ENCODE measurements around the gene MED31.

MED31 gene

DNA sequence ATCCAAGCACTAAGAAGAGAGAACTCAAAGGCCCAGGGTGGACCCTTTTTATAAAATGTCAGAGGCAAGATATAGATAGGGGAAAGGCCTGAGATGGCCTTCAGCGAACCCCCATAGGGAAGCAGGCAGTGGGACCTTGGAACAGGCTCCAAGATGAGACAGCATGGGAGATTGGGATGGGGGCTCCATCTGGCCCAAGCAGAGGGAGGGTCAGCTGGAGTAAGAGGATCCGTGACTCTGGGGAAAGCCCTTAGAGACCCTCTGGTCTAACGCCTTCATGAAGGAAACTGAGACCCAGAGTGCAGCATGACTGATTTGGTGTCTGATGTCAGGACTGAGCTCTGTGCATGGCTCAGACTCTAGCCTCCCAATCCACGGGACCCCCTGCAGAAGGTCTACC is 30.9 kb upstream of the MED31 start:
- no peak overlapping the region for H3K9ac ChIP-seq (ENCODE audit: low read length)
- H3K4ac ChIP-seq (ENCODE audit: low read depth, low read length): no peak overlapping the region
- H3K4me3 ChIP-seq (ENCODE audit: low read depth, low read length): no peak overlapping the region
- no peak for DNase-seq
- H3K79me2 ChIP-seq (ENCODE audit: control insufficient read depth, insufficient read depth, low read length, poor library complexity): no peaks in the 10 kb centered on the region
- no peak overlapping the region for H2AK5ac ChIP-seq (ENCODE audit: low read length)
- no peak overlapping the region for H3K27ac ChIP-seq (ENCODE audit: low read depth, low read length)
- H3K18ac ChIP-seq (ENCODE audit: low read length): no peak overlapping the region
- H3K4me2 ChIP-seq (ENCODE audit: low read length): no peak overlapping the region
- no CpG with 5 or more reads among the region's 4 CpGs for WGBS (ENCODE audit: extremely low coverage, insufficient coverage, insufficient read length)
- no peak overlapping the region for H4K8ac ChIP-seq (ENCODE audit: low read depth, low read length)
- no peaks in the 10 kb centered on the region for H3K9me3 ChIP-seq (ENCODE audit: insufficient read depth, low read depth, low read length)
- H2BK120ac ChIP-seq (ENCODE audit: insufficient read depth, low read length, poor library complexity): no peak overlapping the region
- H3K14ac ChIP-seq (ENCODE audit: low read length): no peak overlapping the region
- no peaks in the 10 kb centered on the region for H3K36me3 ChIP-seq (ENCODE audit: control insufficient read depth in 1 of 2, insufficient read depth in 2 of 2, low read length in 2 of 2)
- H2BK5ac ChIP-seq (ENCODE audit: low read depth, low read length, poor library complexity): no peak overlapping the region
- no peak overlapping the region for H2AFZ ChIP-seq (ENCODE audit: insufficient read depth, low read length, poor library complexity)
- no peaks in the 10 kb centered on the region for H3K79me1 ChIP-seq (ENCODE audit: low read length)
- no peak overlapping the region for H4K12ac ChIP-seq (ENCODE audit: low read depth, low read length)
- H3K23ac ChIP-seq (ENCODE audit: low read length): no peak overlapping the region
- H2BK12ac ChIP-seq (ENCODE audit: low read length): no peak overlapping the region
- no peaks in the 10 kb centered on the region for H3K4me1 ChIP-seq (ENCODE audit: control insufficient read depth in 1 of 2, insufficient read depth in 2 of 2, low read length in 2 of 2)
- H3K27me3 ChIP-seq (ENCODE audit: insufficient read depth, low read length): no peaks in the 10 kb centered on the region
- H4K91ac ChIP-seq (ENCODE audit: low read depth, low read length): no peak overlapping the region

DNA sequence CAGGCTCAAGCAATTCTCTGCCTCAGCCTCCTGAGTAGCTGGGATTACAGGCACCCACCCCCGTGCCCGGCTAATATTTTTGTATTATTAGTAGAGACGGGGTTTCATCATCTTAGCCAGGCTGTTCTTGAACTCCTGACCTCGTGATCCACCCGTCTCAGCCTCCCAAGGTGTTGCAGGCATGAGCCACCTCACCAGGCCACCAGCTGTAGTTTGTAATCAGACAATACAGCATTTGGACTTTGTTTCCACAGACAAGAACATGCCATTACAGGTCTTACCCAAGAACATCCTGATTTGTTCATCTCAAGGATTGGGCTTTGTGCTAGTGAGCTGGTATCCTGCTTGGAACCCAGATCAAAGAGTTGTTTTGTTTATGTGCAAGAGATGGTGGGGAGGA is 30.3 kb upstream of the MED31 start:
- Histone ChIP-seq H3K27ac (ENCODE audit: low read depth, low read length) (no peak overlapping the region), H3K14ac (ENCODE audit: low read length) (no peak overlapping the region), H3K36me3 (ENCODE audit: control insufficient read depth in 1 of 2, insufficient read depth in 2 of 2, low read length in 2 of 2) (no peaks in the 10 kb centered on the region), H2BK5ac (ENCODE audit: low read depth, low read length, poor library complexity) (no peak overlapping the region), H4K8ac (ENCODE audit: low read depth, low read length) (no peak overlapping the region), H3K4me2 (ENCODE audit: low read length) (no peak overlapping the region), H2BK12ac (ENCODE audit: low read length) (no peak overlapping the region), H2BK120ac (ENCODE audit: insufficient read depth, low read length, poor library complexity) (no peak overlapping the region), H3K79me2 (ENCODE audit: control insufficient read depth, insufficient read depth, low read length, poor library complexity) (no peaks in the 10 kb centered on the region), H3K9ac (ENCODE audit: low read length) (no peak overlapping the region), H4K91ac (ENCODE audit: low read depth, low read length) (no peak overlapping the region), H3K4ac (ENCODE audit: low read depth, low read length) (no peak overlapping the region), H3K9me3 (ENCODE audit: insufficient read depth, low read depth, low read length) (no peaks in the 10 kb centered on the region), H4K12ac (ENCODE audit: low read depth, low read length) (no peak overlapping the region), H3K23ac (ENCODE audit: low read length) (no peak overlapping the region), H3K27me3 (ENCODE audit: insufficient read depth, low read length) (no peaks in the 10 kb centered on the region), H3K4me1 (ENCODE audit: control insufficient read depth in 1 of 2, insufficient read depth in 2 of 2, low read length in 2 of 2) (no peaks in the 10 kb centered on the region), H2AFZ (ENCODE audit: insufficient read depth, low read length, poor library complexity) (no peak overlapping the region), H2AK5ac (ENCODE audit: low read length) (no peak overlapping the region), H3K4me3 (ENCODE audit: low read depth, low read length) (no peak overlapping the region), H3K79me1 (ENCODE audit: low read length) (no peaks in the 10 kb centered on the region), H3K18ac (ENCODE audit: low read length) (no peak overlapping the region)
- WGBS (ENCODE audit: extremely low coverage, insufficient coverage, insufficient read length): no CpG with 5 or more reads among the region's 5 CpGs
- DNase-seq: no peak

GRCh38 chr17:6681176-6681575 is 29.8 kb upstream of the MED31 start:
- Histone ChIP-seq H2BK12ac (ENCODE audit: low read length) (no peak overlapping the region), H2AFZ (ENCODE audit: insufficient read depth, low read length, poor library complexity) (no peak overlapping the region), H3K27ac (ENCODE audit: low read depth, low read length) (no peak overlapping the region), H2BK120ac (ENCODE audit: insufficient read depth, low read length, poor library complexity) (no peak overlapping the region), H2AK5ac (ENCODE audit: low read length) (no peak overlapping the region), H3K4ac (ENCODE audit: low read depth, low read length) (no peak overlapping the region), H3K18ac (ENCODE audit: low read length) (no peak overlapping the region), H4K12ac (ENCODE audit: low read depth, low read length) (no peak overlapping the region), H2BK5ac (ENCODE audit: low read depth, low read length, poor library complexity) (no peak overlapping the region), H4K8ac (ENCODE audit: low read depth, low read length) (no peak overlapping the region), H3K36me3 (ENCODE audit: control insufficient read depth in 1 of 2, insufficient read depth in 2 of 2, low read length in 2 of 2) (no peaks in the 10 kb centered on the region), H3K27me3 (ENCODE audit: insufficient read depth, low read length) (no peaks in the 10 kb centered on the region), H3K14ac (ENCODE audit: low read length) (no peak overlapping the region), H3K4me3 (ENCODE audit: low read depth, low read length) (no peak overlapping the region), H3K23ac (ENCODE audit: low read length) (no peak overlapping the region), H3K79me2 (ENCODE audit: control insufficient read depth, insufficient read depth, low read length, poor library complexity) (no peaks in the 10 kb centered on the region), H3K9ac (ENCODE audit: low read length) (no peak overlapping the region), H3K4me2 (ENCODE audit: low read length) (no peak overlapping the region), H3K9me3 (ENCODE audit: insufficient read depth, low read depth, low read length) (no peaks in the 10 kb centered on the region), H4K91ac (ENCODE audit: low read depth, low read length) (no peak overlapping the region), H3K4me1 (ENCODE audit: control insufficient read depth in 1 of 2, insufficient read depth in 2 of 2, low read length in 2 of 2) (no peaks in the 10 kb centered on the region), H3K79me1 (ENCODE audit: low read length) (no peaks in the 10 kb centered on the region)
- DNase-seq: no peak
- no CpG with 5 or more reads among the region's 4 CpGs for WGBS (ENCODE audit: extremely low coverage, insufficient coverage, insufficient read length)

DNA sequence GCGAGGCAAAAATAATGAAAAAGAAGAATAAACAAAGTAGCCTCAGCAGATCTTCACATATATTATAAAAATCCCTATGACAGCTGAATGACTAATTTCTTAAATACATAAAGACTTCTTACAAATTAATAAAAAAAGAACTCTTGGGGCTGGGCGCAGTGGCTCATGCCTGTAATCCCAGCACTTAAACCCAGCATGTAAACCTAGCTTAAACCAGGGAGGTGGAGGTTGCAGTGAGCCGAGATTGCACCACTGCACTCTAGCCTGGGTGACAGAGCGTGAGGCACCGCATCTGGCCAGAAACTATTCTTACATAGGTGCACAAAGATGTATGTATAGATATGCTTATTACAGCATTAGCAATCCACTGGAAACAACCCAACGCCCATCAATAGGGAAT is 27.8 kb upstream of the MED31 start:
- no peaks in the 10 kb centered on the region for H3K79me2 ChIP-seq (ENCODE audit: control insufficient read depth, insufficient read depth, low read length, poor library complexity)
- H2BK120ac ChIP-seq (ENCODE audit: insufficient read depth, low read length, poor library complexity): no peak overlapping the region
- WGBS (ENCODE audit: extremely low coverage, insufficient coverage, insufficient read length): no CpG with 5 or more reads among the region's 6 CpGs
- no peak overlapping the region for H3K23ac ChIP-seq (ENCODE audit: low read length)
- H3K14ac ChIP-seq (ENCODE audit: low read length): no peak overlapping the region
- no peaks in the 10 kb centered on the region for H3K79me1 ChIP-seq (ENCODE audit: low read length)
- no peak overlapping the region for H3K4me3 ChIP-seq (ENCODE audit: low read depth, low read length)
- H4K91ac ChIP-seq (ENCODE audit: low read depth, low read length): no peak overlapping the region
- H2AK5ac ChIP-seq (ENCODE audit: low read length): no peak overlapping the region
- H3K27ac ChIP-seq (ENCODE audit: low read depth, low read length): no peak overlapping the region
- H3K9me3 ChIP-seq (ENCODE audit: insufficient read depth, low read depth, low read length): no peaks in the 10 kb centered on the region
- no peak overlapping the region for H2AFZ ChIP-seq (ENCODE audit: insufficient read depth, low read length, poor library complexity)
- no peak overlapping the region for H4K12ac ChIP-seq (ENCODE audit: low read depth, low read length)
- H3K27me3 ChIP-seq (ENCODE audit: insufficient read depth, low read length): no peaks in the 10 kb centered on the region
- no peak overlapping the region for H3K4me2 ChIP-seq (ENCODE audit: low read length)
- no peak overlapping the region for H3K9ac ChIP-seq (ENCODE audit: low read length)
- H3K4ac ChIP-seq (ENCODE audit: low read depth, low read length): no peak overlapping the region
- no peak for DNase-seq
- H2BK5ac ChIP-seq (ENCODE audit: low read depth, low read length, poor library complexity): no peak overlapping the region
- H4K8ac ChIP-seq (ENCODE audit: low read depth, low read length): no peak overlapping the region
- no peaks in the 10 kb centered on the region for H3K36me3 ChIP-seq (ENCODE audit: control insufficient read depth in 1 of 2, insufficient read depth in 2 of 2, low read length in 2 of 2)
- H3K4me1 ChIP-seq (ENCODE audit: control insufficient read depth in 1 of 2, insufficient read depth in 2 of 2, low read length in 2 of 2): no peaks in the 10 kb centered on the region
- no peak overlapping the region for H3K18ac ChIP-seq (ENCODE audit: low read length)
- no peak overlapping the region for H2BK12ac ChIP-seq (ENCODE audit: low read length)

All from trophoblast cell (in vitro differentiated cells and primary cell).